NCI-H2081 (cell line): ENCODE measurements around the gene ENTREP3.

Source experiments
- DNase-seq, 2 experiments: peaks; one replicate each; lab custom pipeline; 2025; lab: John Stamatoyannopoulos, UW

ENTREP3 gene

DNA sequence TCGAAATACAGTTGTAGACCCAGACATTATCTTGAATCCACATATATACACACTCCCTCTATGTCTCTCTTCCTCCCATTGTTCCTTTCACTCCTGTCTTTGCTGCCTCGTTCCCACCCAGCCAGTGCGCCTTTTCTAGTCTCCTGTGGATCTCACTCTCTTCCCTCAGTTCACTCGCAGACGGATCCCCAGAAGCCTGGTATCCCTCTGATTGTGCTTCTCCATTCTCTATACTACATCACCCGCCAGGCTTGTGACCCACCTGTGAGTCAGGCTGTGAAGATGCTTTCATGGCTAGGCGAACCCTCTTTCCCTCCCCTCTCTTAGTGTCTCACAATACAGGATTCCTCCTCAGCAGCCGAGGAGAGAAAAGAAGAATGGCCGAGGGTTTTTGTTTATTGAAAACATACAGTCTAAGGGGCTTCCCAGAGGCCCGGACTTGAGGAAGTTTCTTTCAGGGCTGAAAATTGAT lies 23.4 kb upstream of the ENTREP3 start:
- DNase-seq, result no peak

DNA sequence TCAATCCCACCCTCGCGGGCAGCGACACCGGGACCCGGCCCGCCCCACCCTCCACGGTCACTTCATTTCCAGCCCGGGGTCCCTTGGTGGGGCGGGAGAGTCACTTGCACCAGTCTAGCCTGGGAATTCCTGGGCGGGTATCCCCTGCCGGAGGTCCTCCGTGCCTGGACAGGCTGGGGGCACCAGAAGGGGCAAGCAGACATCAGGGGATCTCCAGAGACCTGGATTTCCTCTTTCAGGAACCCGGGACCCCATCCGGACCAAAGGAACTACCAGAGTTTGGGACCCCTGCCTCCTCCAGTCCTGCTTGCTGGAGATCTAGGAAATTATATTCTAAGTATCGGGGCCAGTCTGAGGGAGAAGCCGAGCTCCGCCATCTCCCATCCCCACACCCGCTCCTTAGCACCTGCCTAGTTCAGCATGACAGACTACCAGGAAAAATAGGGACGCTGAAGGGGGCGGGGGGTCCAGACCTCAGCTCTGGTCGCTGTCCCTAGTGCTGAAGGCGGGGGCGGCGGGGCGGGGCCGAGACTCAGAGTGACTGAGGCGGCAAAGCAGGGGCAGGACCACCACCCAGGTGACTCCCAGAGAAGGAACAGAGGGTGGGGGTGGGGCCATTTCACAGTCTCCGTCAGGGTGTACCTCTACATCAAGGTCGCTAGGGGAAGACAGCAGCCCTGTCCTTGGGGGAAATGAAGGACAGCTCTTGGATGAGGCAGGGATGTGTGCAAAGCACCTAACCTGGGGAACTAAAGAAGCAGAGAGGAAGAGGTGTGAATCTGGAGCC lies 22.8 kb upstream of the ENTREP3 start:
- peak; percentile 78 for DNase-seq

DNA sequence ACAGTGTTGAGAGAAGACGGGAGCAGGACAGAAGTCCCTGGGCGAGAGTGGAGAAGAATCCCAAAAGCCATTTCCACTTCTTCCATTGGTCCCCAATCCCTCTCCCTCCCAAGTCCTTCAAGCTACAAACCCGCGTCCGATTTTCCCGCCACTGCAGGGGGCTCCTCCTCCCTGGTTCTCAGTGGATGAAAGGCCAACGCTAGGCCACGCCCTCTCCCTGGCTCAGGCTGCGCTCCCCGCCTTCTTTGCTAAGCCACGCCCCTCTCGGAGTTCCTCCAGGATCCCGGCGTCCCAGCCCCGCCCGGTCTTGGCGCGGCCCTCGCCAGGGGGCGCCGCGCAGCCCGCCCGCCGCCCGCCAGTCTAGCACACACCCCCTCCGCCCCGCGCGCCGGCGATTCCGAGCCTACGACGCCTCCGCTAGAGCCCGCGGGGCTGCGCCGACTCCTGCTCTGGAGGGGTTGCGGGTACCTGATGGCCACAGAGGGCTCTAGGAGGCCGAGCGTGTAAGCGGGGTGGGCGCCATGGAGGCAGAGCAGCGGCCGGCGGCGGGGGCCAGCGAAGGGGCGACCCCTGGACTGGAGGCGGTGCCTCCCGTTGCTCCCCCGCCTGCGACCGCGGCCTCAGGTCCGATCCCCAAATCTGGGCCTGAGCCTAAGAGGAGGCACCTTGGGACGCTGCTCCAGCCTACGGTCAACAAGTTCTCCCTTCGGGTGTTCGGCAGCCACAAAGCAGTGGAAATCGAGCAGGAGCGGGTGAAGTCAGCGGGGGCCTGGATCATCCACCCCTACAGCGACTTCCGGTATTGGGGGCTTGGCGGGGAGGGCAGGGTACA lies 22.0 kb upstream of the ENTREP3 start, which contains the start of gene HCN3:
HCN3 (plus strand) TSS at position 394 of the 832 bp plus-strand sequence; CDS start at position 522, 128 bp downstream.
- peak; percentile 99 to 100 for DNase-seq

DNA sequence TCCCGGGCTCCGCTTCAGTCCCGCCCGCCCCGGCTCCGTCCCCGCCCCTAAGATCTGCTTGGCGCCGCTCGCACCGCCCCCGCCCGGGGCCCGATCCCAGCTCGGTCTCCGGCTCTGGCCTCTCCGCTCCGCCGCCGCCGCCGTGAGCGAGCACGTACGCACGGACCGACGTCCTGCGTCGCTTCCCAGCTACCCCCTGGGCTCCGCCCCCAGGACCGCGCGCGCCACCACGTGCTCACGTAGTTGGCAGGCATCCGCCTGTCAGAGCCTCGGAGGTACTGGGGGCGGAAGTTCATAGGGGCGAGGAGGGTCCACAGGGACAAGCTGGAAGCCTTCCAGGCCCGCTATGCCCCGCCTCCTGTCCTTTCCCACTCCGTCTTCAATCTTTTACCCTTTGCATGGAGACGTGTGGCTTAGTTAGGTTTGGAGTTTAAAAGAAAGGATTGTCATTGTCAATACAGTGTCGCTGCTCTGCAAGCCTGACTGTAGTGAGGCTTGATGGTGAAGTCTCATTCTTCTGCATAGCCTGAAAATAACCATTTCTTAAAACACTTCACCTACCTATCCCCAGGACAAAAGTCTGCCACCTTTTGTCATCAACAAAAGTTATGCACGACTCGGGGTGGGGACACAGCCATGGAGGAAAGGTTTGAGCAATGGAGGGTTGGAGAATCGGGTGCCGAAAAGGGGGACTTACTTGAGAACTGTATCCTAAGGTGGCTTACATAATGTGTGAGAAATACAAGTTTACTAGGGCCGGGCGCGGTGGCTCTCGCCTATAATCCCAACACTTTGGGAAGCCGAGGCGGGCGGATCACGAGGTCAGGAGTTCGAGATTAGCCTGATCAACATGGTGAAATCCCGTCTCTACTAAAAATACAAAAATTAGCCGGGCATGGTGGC lies 18.3 kb upstream of the ENTREP3 start, which contains the start of gene CLK2:
CLK2 (minus strand) TSS at position 162 of the 903 bp plus-strand sequence. CDS start 2,527 bp downstream, outside the sequence.
- peak; percentile 99 for DNase-seq

DNA sequence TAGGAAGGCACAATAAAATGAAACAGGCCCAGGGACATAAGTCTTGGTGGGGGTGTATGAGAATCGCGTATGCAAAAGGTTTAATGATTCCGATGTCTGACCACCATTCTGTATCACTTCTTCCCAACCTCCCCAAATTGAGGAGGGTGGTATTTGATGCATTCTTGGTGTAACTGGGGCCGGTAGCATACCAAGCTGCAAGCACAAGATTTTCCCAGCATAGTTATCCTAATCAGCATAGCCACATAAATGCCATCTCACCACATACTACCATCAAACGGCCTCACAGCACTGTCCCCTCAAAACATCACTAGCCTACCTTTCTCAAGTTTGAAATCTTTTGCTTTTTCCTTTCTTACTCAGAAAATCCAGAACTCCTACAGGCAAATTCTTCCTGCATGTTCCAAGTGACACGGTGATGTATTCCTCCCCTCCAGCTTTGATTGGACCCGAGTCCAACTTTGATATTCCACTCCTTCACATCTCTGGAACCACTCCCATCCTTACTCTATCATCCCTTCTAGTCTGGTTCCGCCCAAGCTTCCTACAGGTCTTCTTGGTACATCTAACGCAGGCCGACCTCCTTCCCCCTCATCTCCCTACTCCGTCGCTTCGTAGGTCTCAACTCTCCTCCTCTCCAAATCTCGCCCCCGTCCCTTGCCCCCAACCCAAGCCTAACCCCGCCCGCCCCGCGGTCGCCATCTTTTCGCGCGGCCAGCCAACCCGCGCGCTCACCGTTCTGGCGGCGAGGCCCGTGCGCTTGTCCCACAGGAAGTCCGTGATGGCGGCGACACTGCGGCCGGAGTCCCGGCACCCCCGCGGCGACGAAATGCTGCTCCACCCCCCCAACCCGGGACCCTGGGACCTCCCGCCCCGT lies 17.4 kb upstream of the ENTREP3 start:
- DNase-seq, result peak; percentile 86 to 87

DNA sequence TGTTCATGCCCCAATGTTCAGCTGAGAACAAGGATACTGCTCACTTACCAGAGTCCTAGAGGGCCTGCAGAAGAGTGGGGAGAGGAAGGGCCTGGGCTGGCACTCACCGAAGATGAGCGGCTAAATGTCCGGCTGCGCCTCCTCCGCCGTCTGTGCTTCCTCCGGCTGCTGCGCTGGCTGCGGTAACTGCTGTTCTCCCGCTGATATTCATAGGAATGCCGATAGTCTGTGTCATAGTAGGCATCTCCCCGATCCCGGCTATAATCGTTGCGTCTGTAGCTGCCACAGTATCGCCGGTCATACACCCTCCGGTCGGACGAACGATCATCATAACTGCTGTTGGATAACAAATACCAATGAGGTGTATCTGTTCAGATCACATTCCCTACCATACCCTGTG lies 14.1 kb upstream of the ENTREP3 start:
- DNase-seq, result no peak

DNA sequence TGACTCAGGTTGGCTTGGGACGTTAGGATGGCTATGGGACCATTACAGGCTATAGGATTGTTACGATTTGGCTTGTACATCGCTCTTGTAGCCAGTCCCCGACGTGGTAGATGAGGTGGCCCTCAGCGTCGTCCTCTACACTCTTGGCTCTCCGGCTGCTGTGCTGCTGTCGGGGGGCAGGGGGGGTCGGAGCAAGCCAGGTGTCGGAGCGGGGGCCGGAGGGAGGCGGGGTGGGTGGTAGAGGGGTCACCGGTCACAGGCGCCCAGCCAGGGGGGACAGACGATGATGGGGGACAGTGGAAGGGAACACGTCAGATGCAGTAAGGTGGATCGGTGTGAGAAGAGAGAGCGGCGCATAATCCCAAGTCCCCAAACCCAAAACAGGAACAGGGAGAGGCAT lies 13.3 kb upstream of the ENTREP3 start:
- no peak for DNase-seq

DNA sequence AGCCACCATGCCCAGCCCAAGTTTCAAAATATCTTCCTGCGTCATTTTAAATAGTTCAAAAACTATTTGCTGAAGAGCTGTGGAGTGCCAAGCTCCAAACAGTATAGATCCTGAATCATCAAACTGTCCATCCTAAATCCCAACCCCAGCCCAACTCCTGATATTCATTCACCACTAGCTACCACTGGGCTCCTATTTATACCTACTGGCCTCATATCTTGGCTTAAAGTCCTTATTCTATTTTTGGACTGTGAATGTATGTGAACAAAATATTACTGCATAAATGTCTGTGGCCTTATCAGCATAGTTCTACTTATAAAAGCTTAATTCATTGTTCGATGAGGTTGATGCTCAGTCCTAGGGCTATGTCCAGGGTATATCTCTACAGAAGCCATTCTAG lies 12.1 kb upstream of the ENTREP3 start:
- no peak for DNase-seq

DNA sequence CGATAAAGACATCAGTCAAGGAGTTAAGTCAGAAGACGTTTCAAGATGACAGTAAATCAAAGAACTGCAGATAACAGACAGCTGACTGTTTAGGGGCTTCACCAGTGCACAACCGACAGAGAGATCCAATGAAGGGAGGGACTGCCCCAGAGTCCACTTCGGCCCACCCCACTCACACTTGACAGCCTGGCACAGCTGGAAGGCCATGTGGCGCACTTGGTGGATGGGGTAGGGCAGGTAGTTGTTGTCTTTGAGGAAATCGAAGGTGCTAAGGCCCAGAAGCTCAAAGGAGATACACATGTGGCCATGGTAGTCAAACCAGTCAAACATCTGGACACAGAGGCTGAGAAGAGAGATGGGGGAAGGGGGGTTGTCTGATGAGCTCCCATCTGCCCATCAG lies 11.3 kb upstream of the ENTREP3 start:
- no peak for DNase-seq

DNA sequence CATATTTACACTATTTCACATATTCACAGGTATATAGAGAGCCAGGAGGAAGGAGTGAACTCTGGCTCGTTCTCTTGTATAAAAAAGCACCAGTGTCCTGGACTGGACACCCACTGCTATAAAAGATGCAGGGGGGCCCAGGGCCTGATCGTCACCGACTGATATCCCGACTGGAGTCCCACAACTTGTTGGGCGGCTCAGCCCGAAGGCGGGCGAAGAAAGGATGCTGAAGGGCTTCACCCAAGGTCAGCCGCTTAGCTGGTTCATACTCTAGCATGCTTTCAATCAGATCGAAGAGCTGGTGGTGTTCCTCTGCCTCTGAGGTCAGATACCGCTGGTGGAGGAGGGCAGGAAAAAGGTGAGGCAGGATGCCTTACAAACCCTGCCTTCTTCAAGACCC lies 7.8 kb upstream of the ENTREP3 start:
- no peak for DNase-seq

DNA sequence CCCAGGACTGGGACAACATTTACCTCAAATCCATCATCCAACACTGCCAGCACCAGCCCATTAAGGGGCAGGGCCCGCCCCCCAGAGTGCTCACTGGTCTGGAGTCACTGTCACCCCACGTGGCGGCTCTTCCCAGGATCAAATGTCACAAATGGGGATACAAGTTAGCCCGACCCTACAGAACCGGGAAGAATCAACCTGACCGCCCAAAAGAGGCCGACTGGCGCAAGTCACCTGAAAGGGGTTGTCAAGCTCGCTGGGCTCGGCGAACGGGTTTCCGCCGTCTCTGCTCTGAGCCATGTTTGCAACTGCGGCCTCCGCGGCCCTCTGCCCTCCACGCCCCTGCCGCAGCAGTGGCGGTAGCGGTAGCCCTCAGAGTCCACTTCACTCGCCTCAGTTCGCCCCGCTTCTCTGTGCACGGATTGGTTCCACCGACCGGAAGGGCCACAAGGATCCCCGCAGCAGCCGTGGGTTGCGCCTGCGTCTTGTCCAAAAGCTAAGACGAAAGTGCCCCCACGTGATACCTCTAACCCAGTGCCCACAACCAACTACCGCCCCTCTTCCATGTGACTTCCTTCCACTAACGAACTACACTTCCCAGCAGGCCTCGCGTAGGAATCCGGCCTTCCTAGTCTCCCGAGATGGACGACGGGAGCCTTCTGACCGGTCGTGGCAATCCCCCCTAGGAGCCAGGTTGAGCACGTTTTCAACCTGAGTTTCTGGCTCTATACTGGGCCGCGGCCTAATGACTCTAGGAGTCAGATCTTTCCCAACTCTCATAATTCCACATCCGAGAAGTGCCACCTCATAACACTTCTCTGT lies 6.8 kb upstream of the ENTREP3 start, which contains the start of gene SCAMP3:
SCAMP3 (minus strand) TSS at position 509 of the 822 bp plus-strand sequence; CDS start at position 300, 209 bp downstream.
- peak; percentile 99 to 100 for DNase-seq

DNA sequence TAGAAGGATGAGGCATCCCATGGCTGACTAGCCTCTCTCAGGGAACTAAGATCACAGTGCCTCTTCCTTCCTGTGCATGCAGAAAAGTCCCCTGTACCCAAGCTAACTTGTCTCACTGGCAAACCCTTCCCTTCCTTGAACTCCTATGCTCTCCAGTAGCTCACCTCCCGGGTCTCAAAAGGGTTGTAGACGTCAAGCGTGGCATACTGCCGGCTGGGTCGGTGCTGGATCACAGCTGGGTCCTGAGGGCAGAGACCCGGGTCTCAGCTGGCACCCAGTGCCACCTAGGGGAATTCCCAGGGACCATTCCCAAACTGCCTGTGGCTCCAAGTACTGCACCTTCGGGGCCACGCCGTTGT lies 6.2 kb upstream of the ENTREP3 start:
- no peak for DNase-seq

DNA sequence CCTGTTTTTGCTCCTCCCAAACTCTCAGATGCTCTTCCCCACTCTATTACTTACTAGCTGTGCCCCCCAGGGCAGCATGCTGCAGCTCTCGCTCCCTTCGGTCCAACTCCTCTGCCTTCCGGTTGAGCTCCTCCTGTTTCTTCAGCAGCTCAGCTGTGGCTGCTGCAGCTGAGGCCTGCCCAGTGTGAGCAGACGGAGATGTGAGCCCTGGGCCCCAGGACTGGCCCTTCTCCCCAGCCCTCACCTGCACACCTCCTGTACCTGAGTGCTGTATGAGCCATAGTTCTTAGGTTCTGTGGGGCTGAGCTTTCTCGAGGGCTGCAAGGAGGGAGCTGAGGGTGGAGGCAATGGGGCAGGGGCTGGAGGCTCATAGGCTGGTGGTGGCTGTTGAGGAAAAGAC lies 5.0 kb upstream of the ENTREP3 start:
- no peak for DNase-seq

DNA sequence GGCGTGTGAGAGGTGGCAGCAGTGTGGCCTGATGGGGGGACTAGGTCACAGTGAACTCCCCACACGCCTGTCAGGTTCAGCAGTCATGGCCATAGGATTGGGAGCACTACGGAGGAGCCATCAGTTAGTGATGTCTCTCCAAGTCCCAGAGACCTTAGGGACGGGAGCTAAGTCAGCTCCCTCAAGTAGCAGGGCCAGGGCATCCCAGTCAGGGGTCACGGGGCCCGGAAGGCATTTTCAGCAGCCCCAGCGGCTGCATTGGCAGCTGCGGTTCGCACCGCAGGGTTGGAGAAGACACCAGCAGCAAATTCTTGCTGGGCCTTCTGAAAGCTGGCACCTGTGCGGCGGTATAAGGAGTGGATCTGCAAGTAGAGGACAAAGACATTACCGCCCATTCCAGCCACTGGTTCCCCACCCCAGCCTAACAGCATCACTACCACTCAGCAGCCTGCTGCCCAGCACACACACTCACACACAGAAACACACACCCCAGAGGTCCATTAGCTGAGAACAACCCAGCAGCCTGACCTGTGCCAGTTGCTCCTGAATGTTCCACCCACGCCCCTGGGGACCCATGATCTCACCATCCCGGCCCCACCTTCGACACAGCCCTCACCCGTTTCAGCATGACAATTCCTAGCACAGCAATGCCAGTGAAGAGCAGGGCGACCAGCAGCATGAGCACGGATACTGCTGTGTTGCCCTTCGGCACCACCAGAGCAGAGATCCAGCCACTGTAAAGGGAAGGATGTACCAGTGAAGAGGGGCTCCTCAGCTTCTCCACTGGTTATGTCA lies 972 bp upstream of the ENTREP3 start:
- no peak for DNase-seq

DNA sequence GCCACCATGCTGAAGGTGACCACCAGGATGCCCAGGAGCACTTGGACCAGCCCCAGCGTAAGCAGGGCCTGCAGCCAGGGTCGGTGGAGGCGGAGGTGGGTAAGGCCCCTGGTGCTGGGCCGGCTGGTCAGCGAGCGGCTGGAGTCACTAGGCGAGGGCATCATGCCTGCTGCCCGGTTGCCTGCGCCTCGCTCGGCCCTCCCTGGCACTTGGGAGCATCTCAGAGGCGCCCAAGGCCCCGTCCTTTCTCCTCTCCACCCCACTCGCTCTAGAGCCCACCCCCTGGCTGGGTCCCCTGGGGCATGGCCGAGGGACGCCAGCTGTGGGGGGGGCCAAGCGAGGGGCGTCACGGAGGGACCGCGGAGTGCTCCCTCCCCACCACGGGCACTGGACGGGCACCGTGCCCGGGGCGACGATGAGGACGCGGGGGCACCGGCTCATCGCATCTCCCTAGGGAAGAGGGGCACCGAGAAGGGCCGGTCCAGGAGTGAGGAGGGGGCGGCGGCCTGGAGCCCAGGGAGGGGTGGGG lies 505 bp downstream of the ENTREP3 start:
- DNase-seq, result peak in 1 of 2 experiments; percentile 29

DNA sequence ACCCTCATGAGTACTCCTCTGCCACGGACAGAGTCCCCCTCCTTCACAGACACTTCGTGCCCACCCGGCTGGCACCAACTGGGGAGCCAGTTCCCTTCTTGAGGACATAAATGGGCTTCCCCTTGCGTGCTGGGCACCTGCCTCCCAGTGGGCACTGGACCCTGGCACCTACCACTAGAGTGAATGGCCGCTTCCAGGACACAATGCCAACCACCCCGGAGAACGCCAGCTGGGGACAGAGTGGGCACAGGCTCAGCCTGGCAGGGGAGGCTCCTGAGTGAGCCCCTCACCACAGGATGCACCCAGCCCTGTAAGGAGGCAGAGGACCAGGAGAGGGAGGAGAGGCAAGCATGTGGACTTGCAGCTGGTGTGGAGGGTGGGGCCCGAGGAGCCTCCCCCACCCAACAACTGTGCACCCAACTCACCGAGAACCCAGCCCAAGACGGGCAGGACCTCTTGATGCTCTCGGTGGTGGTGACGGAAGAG lies 1.0 kb downstream of the ENTREP3 start:
- DNase-seq, result no peak

DNA sequence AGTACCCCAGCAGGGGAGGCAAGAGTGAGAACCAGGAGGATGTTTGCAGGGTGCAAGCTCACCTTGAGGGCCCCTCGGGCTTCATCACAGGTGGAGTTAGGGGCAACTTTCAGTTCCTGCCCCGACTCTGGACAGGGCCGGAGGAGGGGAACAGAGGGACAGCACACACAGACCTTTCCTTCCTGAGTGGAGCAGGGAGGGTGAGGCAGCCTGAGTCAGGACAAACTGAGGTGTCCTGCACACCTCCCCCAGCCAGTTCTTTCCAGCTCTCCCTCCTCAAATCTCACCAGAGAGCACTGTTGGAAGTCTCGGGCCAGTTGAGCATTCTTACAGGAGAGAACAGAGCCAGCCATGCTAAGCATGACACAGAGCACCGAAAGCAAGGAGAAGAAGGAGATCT lies 1.5 kb downstream of the ENTREP3 start:
- no peak for DNase-seq

DNA sequence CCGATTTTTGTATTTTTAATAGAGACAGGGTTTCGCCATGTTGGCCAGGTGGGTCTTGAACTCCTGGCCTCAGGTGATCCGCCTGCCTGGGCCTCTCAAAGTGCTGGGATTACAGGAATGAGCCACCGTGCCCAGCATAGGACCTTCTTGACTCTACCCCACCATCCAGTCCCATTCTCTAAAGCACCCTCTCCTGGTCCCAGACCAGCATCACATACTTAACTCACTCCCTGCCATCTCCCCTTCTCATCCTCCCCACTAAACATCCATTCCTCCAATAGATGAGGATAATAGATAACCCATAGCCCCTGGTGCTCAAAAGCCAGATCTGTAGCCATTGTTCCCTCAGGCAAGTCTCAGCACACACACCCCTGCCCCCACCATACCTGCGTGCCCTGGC lies 2.1 kb downstream of the ENTREP3 start:
- DNase-seq, result no peak

DNA sequence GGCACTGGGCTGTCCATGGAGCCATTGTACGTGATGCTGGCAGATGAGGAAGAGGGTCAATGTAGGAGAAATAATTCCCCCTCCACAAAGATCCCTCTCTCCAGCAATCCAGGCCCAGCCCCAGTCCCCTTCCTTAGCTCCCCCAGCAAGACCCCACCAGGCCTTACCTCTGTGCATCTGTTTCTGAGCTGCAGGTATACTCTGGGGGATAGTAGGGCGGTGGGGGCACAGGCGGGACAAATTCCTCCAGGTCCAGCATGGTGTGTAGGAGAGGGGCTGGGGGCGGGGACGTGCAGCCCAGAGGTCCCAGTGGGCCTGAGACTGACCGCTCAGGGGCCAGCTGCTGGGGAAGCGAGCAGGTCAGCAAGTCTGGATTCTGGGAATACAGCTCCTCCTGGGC lies 3.7 kb downstream of the ENTREP3 start:
- DNase-seq, result no peak
